Natural killer cell (primary cell): Measurements from ENCODE around the gene NUDT14. TPM values are rescaled to one million over a fixed set of nuclear protein-coding genes. Genes with fewer than 3 reads are reported as not detected.

Experiments
- ATAC-seq, 3 donors: fragments of 150-1000 bp in 2 of 3; fragments of 200-7000 bp in 1 of 3; cut with Tn5 transposase; 1 replicate in 1 of 3; 2 replicates in 2 of 3; pipeline ENCODE4 v1.10.0; 2021; ENCODE audit warnings: mild to moderate bottlenecking in 2 of 3, moderate library complexity in 2 of 3
- DNase-seq, 2 donors: peaks; one replicate each; pipeline versions ENCODE4 v3.0.0 to v3.0.0-alpha.2; 2013 to 2021; ENCODE audit warnings: mixed read lengths in 1 of 2
- H3K27ac ChIP-seq: one replicate; pipeline ENCODE4 v1.5.1; 2013; ENCODE audit warnings: mild to moderate bottlenecking, low read length
- H3K27me3 ChIP-seq: one replicate; pipeline ENCODE4 v1.6.1; 2013; ENCODE audit warnings: low read length; ENCODE audit not compliant: control insufficient read depth, insufficient read depth
- H3K36me3 ChIP-seq: one replicate; pipeline ENCODE4 v1.6.1; 2013; ENCODE audit warnings: low read length; ENCODE audit not compliant: control insufficient read depth, insufficient read depth
- H3K4me1 ChIP-seq: one replicate; pipeline ENCODE4 v1.6.1; 2013; ENCODE audit warnings: low read length; ENCODE audit not compliant: control insufficient read depth, insufficient read depth
- H3K4me3 ChIP-seq: one replicate; pipeline ENCODE4 v1.5.1; 2013; ENCODE audit warnings: low read length
- H3K9me3 ChIP-seq: one replicate; pipeline ENCODE4 v1.6.1; 2013; ENCODE audit warnings: low read length; ENCODE audit not compliant: control insufficient read depth, insufficient read depth
- H3K27ac Mint-ChIP-seq, 2 donors: one replicate each; pipeline ENCODE4 v1.8.0; 2022; ENCODE audit warnings: mild to moderate bottlenecking in 2 of 2, mixed read lengths in 2 of 2, moderate library complexity in 1 of 2
- H3K27me3 Mint-ChIP-seq, 2 donors: one replicate each; pipeline ENCODE4 v1.8.0; 2022; ENCODE audit warnings: low read depth in 2 of 2, mixed read lengths in 2 of 2
- H3K36me3 Mint-ChIP-seq: one replicate; pipeline ENCODE4 v1.8.0; 2022; ENCODE audit warnings: mixed read lengths
- H3K4me1 Mint-ChIP-seq, 2 donors: one replicate each; pipeline ENCODE4 v1.8.0; 2022; ENCODE audit warnings: mixed read lengths in 2 of 2
- H3K4me3 Mint-ChIP-seq: one replicate; pipeline ENCODE4 v1.8.0; 2022; ENCODE audit warnings: mild to moderate bottlenecking, moderate library complexity, mixed read lengths
- H3K9me3 Mint-ChIP-seq, 2 donors: one replicate each; pipeline ENCODE4 v1.8.0; 2022; ENCODE audit warnings: mixed read lengths in 2 of 2
- CTCF ChIP-seq: fragments of 200-600 bp; IDR thresholded peaks from one replicate; pipeline ENCODE4 v1.8.0; 2022; ENCODE audit warnings: antibody characterized with exemption
- WGBS: methylation state at CpG from one replicate; pipeline ENCODE4 v1.1.7; 2013; ENCODE audit warnings: missing lambda C conversion rate; ENCODE audit not compliant: insufficient coverage; 5-methylcytosine and 5-hydroxymethylcytosine counted together
- intact Hi-C: fragments of 100-400 bp; cut with micrococcal nuclease; formaldehyde crosslinking; loops from one replicate; pipeline ENCODE4 v1.14.2; 2022
- total RNA-seq, 4 donors: library from RNA; stranded (reverse); fragments of 120-200 nt in 1 of 4; gene quantifications; one replicate each; pipeline versions ENCODE4 v1.2.3 to v1.2.4, GENCODE V29; 2013 to 2022

The NUDT14 gene
- total RNA-seq, 3 donors from 2014 or later (not counting 1 experiment from before 2014, with no cell fraction given) = 16.0 to 32.9 (median 22.8) TPM

DNA sequence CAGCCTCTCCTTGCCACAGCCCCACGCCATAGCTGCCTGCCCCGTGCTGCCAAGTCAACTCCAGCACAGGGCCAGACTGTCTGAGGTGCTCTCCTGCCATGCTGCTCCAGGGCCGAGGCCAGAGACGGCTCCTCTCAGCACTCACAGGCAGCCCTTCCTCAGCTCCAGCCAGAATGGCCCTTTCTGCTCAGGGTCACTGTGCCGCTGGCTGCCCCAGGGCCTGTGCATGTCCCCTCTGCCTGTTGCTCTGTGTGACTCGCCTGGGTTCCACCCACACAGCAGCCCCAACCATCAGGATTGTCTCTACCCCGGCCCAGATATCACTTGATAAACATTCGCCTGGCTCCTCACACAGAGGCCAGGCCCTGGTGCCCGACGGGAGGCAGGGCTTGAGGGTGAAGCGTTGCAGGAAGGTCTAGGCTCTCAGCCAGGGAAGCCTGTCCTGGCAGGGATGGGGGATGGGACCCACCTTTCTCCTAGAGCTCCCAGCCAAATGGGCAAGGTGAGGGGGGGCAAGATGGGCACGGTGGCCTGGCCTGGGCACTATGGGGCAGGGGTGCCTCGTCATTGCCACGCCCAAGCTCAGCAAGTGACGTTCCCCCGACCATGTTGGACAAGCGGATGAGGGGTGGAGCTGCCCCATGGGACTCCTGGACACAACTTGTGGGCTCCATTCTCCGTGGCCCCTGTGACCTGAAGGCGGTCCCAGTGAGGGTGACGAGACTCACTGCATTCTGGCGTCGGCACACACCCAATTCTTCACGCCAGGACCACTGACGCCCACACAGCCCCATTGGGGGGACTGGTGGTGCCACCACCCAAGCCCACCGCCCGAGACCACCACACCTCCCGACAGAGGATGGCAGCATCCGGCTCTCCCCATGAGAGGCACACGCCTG, 39.8 kb upstream of the NUDT14 start:
- Mint-ChIP-seq H3K4me3 (no peak overlapping the region), H3K4me1 (no peaks in the 10 kb centered on the region), H3K27ac (no peak overlapping the region), H3K27me3 (no peaks in the 10 kb centered on the region), H3K36me3 (no peaks in the 10 kb centered on the region), H3K9me3 (no peaks in the 10 kb centered on the region)
- Histone ChIP-seq H3K4me1 (no peaks in the 10 kb centered on the region), H3K27me3 (no peaks in the 10 kb centered on the region), H3K4me3 (no peak overlapping the region), H3K36me3 (peaks cover 41% of the 10 kb centered on the region), H3K27ac (no peak overlapping the region), H3K9me3 (no peaks in the 10 kb centered on the region)
- DNase-seq = no peak
- ATAC-seq = no peak
- intact Hi-C loops = no loop called here
- TF ChIP-seq CTCF = no peak
- 97% methylated on average over 29 of the region's 29 CpGs for WGBS

GRCh38 chr14:105219753-105220152, 38.6 kb upstream of the NUDT14 start:
- Histone ChIP-seq H3K27ac (no peak overlapping the region), H3K4me1 (no peaks in the 10 kb centered on the region), H3K36me3 (peaks cover 39% of the 10 kb centered on the region), H3K9me3 (no peaks in the 10 kb centered on the region), H3K27me3 (no peaks in the 10 kb centered on the region), H3K4me3 (no peak overlapping the region)
- intact Hi-C loops = no loop called here
- DNase-seq (no peak), ATAC-seq (no peak)
- 97% methylated on average over 17 of the region's 17 CpGs for WGBS
- H3K4me3 Mint-ChIP-seq = no peak overlapping the region
- H3K4me1 Mint-ChIP-seq = peaks cover 7 to 8% of the 10 kb centered on the region in 2 donors
- H3K36me3 Mint-ChIP-seq = no peaks in the 10 kb centered on the region
- TF ChIP-seq CTCF = no peak
- H3K27me3 Mint-ChIP-seq = no peaks in the 10 kb centered on the region
- H3K27ac Mint-ChIP-seq = no peak overlapping the region
- no peaks in the 10 kb centered on the region for H3K9me3 Mint-ChIP-seq

DNA sequence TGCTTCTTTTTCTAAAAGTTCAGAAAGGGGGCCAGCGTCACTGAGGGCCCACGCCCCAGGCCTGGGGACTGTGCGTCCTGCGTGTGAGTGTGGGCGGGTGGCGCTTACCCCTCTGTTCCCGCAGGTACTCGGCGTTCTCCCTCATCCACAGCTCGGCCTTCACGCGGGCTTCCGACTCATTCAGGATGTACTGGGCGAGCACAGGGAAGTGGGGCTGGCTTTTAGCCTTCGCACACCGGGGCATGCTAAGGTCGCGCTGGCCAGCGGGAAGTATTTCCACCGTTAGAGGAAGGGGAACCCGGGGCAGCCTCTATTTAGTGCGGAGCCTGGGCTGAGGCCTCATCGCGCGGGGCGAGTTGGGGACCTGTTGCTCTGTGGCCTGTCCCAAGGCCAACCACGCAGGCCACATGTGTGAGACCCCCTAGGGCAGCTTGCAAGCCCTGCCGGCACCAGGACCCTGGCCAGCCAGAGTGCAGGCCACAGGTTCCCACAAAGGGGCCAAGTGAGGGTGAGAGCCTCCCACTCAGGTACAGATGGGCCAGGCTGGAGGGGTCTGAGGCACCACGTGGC, 38.0 kb upstream of the NUDT14 start:
- no peak overlapping the region for H3K27ac Mint-ChIP-seq
- Histone ChIP-seq H3K9me3 (no peaks in the 10 kb centered on the region), H3K36me3 (peaks cover 39% of the 10 kb centered on the region), H3K27ac (no peak overlapping the region), H3K4me1 (no peaks in the 10 kb centered on the region), H3K27me3 (no peaks in the 10 kb centered on the region), H3K4me3 (no peak overlapping the region)
- intact Hi-C loops = no loop called here
- H3K4me1 Mint-ChIP-seq = peaks cover 7 to 8% of the 10 kb centered on the region in 2 donors
- WGBS = 96% methylated on average over 29 of the region's 29 CpGs
- TF ChIP-seq CTCF = no peak
- H3K36me3 Mint-ChIP-seq = no peaks in the 10 kb centered on the region
- ATAC-seq = no peak
- no peaks in the 10 kb centered on the region for H3K9me3 Mint-ChIP-seq
- no peak for DNase-seq
- H3K27me3 Mint-ChIP-seq = no peaks in the 10 kb centered on the region
- H3K4me3 Mint-ChIP-seq = no peak overlapping the region
